Measurements from ENCODE around the gene FAM89A. TPM values are rescaled to one million over a fixed set of nuclear protein-coding genes. Genes with fewer than 3 reads are reported as not detected.

The FAM89A gene
- total RNA-seq, 3 donors from 2014 or later, result 30.7 to 97.1 (median 39.0) TPM

DNA sequence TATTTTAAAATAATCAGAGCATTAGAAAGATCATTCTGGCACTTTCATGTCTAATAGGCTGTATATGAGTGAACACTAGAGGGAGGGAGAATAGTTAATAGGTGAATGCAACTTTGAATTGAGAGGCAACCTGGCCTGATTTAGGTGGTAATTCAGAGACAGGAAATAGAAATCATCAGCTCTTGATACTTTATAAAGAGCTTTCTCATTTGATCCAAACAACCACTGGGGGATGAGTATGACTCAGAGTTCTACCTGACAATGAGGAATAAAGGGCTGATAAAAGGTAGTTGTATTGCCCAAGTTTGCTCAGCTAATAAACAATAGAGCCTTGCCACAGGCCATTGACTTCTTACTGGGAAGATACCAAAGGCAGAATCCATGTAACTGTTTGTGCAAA, 5.2 kb upstream of the FAM89A start:
- Histone ChIP-seq H3K4me3 (no peak overlapping the region), H3K9me3 (peaks cover 0 to 6% of the 10 kb centered on the region in 2 donors), H3K27ac (no peak overlapping the region), H3K27me3 (no peaks in the 10 kb centered on the region), H3K36me3 (no peaks in the 10 kb centered on the region), H3K4me1 (no peaks in the 10 kb centered on the region)
- TF ChIP-seq, protein P1, sequence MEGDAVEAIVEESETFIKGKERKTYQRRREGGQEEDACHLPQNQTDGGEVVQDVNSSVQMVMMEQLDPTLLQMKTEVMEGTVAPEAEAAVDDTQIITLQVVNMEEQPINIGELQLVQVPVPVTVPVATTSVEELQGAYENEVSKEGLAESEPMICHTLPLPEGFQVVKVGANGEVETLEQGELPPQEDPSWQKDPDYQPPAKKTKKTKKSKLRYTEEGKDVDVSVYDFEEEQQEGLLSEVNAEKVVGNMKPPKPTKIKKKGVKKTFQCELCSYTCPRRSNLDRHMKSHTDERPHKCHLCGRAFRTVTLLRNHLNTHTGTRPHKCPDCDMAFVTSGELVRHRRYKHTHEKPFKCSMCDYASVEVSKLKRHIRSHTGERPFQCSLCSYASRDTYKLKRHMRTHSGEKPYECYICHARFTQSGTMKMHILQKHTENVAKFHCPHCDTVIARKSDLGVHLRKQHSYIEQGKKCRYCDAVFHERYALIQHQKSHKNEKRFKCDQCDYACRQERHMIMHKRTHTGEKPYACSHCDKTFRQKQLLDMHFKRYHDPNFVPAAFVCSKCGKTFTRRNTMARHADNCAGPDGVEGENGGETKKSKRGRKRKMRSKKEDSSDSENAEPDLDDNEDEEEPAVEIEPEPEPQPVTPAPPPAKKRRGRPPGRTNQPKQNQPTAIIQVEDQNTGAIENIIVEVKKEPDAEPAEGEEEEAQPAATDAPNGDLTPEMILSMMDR (IDR thresholded peaks at IDR 0.05), result no peak
- TF ChIP-seq POLR2AphosphoS5 (IDR thresholded peaks at IDR 0.05) (no peak), POLR2A (IDR thresholded peaks at IDR 0.05) (no peak)
- DNase-seq (ENCODE audit: low spot score in 2 of 2), result no peak
- intact Hi-C loops (cut with DNase I; ENCODE audit: low total_unique reads), result no loop called here

DNA sequence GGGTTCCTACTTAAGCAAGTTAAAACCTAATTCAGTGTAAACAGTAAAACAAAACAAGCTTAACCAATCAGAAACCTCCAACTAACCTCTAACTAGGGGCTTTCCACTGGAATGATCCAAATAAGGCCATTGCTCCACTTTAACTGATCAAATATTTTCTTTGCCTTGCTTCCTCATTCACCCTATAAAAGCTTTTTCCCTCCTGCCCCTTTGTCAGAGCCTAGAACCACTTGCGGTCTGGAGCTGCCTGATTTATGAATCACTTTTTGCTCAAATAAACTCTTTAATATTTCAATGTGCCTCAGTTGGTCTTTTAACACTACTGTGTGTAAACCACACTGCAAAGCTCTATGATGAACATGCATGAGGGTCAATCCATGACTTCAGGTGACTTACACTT, 4.5 kb upstream of the FAM89A start:
- no peak for DNase-seq (ENCODE audit: low spot score in 2 of 2)
- intact Hi-C loops (cut with DNase I; ENCODE audit: low total_unique reads), result no loop called here
- no peak overlapping the region for H3K4me3 ChIP-seq
- TF ChIP-seq POLR2AphosphoS5 (IDR thresholded peaks at IDR 0.05), result no peak
- TF ChIP-seq, protein P1 (IDR thresholded peaks at IDR 0.05), result no peak
- TF ChIP-seq POLR2A (IDR thresholded peaks at IDR 0.05), result no peak
- no peak overlapping the region for H3K27ac ChIP-seq
- H3K27me3 ChIP-seq, result no peaks in the 10 kb centered on the region
- peaks cover 0 to 6% of the 10 kb centered on the region in 2 donors for H3K9me3 ChIP-seq
- no peaks in the 10 kb centered on the region for H3K36me3 ChIP-seq
- H3K4me1 ChIP-seq, result no peaks in the 10 kb centered on the region

DNA sequence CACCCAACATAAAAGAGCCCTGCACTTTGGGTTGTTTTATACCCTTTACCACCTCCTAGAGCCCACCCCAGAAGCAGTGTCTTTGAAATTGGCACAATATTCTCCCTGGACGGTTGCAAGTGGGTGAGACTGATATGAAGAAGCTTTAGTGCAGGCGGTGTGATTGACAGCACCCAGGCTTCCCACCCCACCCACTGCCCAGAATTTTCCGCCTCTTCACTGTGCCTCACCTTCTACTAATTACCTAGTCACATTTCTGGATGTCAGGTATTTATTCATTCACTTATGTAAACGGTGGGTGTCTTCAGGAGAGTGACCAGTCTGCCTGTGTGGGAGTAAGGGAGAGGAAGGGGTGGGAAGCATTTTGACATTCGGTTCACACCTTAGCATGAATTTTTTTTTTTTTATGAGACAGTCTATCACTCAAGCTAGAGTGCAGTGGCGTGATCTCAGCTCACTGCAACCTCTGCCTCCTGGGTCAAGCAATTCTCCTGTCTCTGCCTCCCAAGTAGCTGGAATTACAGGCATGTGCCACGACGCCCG, 1.7 kb upstream of the FAM89A start:
- no peak overlapping the region for H3K4me3 ChIP-seq
- no peak for DNase-seq (ENCODE audit: low spot score in 2 of 2)
- no peaks in the 10 kb centered on the region for H3K36me3 ChIP-seq
- H3K9me3 ChIP-seq, result peaks cover 0 to 6% of the 10 kb centered on the region in 2 donors
- H3K27me3 ChIP-seq, result no peaks in the 10 kb centered on the region
- H3K4me1 ChIP-seq, result no peaks in the 10 kb centered on the region
- no peak overlapping the region for H3K27ac ChIP-seq
- TF ChIP-seq POLR2A (IDR thresholded peaks at IDR 0.05) (no peak), POLR2AphosphoS5 (IDR thresholded peaks at IDR 0.05) (no peak)
- TF ChIP-seq, protein P1 (IDR thresholded peaks at IDR 0.05), result no peak
- intact Hi-C loops (cut with DNase I; ENCODE audit: low total_unique reads), result no loop called here

DNA sequence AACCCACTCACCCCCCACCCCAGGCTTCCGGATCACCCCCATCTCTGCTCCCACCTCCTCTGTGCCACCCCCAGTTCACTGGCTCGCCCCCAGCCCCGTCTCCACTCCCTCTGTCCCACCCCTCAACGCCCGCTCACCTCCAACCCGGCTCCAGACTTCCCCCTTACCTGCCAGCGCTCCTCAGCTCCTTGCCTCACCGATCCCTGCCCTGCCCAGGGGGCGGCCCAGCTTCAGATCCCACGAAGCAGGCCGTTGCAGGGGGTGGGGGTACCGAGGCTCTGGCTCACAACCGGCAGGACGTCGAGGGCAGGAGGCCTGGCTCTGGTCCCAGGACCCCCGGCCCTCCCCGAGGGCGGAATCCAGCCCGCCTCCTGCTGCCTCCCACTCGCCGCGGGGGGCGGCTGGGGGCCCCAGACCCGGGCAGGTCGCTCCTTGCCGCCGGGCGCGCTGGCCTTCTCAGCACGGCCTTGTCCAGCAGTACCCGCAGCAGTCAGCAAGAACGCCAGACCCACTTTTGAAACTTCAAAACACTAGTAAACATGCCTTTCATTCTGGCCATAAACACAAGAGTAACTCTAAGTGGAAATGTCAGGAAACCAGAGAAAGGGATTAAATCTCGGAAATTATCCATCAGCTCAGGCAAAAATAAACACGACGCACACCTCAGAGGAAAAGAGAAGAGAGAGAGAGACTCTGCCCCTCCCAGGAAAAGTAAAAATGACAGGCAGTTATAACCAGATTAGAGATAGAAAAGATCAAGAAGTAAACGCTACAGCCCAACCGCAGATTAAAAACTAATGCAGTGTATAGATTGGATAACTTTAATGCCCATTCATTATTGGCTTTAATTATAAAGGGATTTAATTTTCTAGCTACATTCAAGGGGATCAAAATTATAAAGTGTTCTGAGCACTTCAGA, 1.0 kb upstream of the FAM89A start:
- H3K4me3 ChIP-seq, result peak overlapping the region; percentile 71 to 94 (median 81)
- H3K27me3 ChIP-seq, result no peaks in the 10 kb centered on the region
- TF ChIP-seq, protein P1 (IDR thresholded peaks at IDR 0.05), result no peak
- TF ChIP-seq POLR2AphosphoS5 (IDR thresholded peaks at IDR 0.05) (no peak), POLR2A (IDR thresholded peaks at IDR 0.05) (no peak)
- DNase-seq (ENCODE audit: low spot score in 2 of 2), result peak in 1 of 2 donors; percentile 52
- no peaks in the 10 kb centered on the region for H3K36me3 ChIP-seq
- H3K27ac ChIP-seq, result peak overlapping the region; percentile 59 to 78
- intact Hi-C loops (cut with DNase I; ENCODE audit: low total_unique reads), result no loop called here
- peaks cover 0 to 6% of the 10 kb centered on the region in 2 donors for H3K9me3 ChIP-seq
- H3K4me1 ChIP-seq, result no peaks in the 10 kb centered on the region

Measured in breast epithelium (tissue), 4 donors.